Measurements from ENCODE around the gene NOC4L. TPM values are rescaled to one million over a fixed set of nuclear protein-coding genes. Genes with fewer than 3 reads are reported as not detected.

Gene NOC4L
- polyA plus RNA-seq, 1 of the 3 experiments (the other 2 are of a cell fraction), result 12.9 TPM

DNA sequence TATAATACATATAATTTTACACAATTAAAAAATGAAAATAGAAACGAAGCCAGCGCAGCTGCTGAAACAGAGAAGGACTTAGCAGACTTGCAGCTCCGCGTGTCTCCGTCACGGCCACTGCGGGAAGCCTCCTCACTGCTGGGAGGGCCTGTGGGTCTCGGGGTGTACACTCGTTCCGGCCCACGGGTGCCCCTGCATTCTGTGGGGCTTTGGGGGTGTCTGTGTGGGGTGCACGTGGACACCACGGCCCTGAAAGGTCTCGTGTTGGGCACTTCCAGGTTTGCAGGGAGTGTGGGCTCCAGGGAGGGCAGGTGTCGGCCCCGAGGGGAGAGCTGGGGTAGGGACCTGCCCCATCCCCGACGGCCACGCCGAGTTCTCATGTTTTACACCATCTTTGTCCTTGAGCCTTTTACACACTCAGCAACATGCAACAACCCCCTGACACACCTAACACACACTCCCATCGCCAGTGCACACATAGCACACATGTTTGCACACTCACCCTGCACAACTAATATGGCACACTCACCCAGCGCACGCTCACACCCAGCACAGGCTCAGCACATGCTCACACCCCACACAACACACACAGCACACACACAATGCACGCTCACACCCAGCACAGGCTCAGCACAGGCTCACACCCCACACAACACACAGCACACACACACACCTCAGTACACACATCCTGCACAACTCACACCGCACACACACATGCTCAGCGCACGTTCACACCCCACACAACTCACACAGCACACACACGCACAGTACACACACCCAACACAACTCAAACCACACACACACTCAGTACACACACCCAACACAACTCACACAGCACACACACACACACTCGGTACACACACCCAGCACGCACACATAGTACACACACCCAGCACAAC is 36.6 kb downstream of the NOC4L start (continued):
- TF ChIP-seq, protein P1, sequence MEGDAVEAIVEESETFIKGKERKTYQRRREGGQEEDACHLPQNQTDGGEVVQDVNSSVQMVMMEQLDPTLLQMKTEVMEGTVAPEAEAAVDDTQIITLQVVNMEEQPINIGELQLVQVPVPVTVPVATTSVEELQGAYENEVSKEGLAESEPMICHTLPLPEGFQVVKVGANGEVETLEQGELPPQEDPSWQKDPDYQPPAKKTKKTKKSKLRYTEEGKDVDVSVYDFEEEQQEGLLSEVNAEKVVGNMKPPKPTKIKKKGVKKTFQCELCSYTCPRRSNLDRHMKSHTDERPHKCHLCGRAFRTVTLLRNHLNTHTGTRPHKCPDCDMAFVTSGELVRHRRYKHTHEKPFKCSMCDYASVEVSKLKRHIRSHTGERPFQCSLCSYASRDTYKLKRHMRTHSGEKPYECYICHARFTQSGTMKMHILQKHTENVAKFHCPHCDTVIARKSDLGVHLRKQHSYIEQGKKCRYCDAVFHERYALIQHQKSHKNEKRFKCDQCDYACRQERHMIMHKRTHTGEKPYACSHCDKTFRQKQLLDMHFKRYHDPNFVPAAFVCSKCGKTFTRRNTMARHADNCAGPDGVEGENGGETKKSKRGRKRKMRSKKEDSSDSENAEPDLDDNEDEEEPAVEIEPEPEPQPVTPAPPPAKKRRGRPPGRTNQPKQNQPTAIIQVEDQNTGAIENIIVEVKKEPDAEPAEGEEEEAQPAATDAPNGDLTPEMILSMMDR (IDR thresholded peaks at IDR 0.05), result no peak
- TF ChIP-seq FOXJ3 (CRISPR knock-in tag; IDR thresholded peaks at IDR 0.05), result no peak
- no peak for TF ChIP-seq GATA2 (CRISPR knock-in tag; IDR thresholded peaks at IDR 0.05)
- TF ChIP-seq, protein P2, sequence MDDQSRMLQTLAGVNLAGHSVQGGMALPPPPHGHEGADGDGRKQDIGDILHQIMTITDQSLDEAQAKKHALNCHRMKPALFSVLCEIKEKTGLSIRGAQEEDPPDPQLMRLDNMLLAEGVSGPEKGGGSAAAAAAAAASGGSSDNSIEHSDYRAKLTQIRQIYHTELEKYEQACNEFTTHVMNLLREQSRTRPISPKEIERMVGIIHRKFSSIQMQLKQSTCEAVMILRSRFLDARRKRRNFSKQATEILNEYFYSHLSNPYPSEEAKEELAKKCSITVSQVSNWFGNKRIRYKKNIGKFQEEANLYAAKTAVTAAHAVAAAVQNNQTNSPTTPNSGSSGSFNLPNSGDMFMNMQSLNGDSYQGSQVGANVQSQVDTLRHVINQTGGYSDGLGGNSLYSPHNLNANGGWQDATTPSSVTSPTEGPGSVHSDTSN (IDR thresholded peaks at IDR 0.05), result no peak
- no peak for TF ChIP-seq TCF12 (IDR thresholded peaks at IDR 0.05)
- TF ChIP-seq, protein P3, sequence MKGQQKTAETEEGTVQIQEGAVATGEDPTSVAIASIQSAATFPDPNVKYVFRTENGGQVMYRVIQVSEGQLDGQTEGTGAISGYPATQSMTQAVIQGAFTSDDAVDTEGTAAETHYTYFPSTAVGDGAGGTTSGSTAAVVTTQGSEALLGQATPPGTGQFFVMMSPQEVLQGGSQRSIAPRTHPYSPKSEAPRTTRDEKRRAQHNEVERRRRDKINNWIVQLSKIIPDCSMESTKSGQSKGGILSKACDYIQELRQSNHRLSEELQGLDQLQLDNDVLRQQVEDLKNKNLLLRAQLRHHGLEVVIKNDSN (IDR thresholded peaks at IDR 0.05; ENCODE audit: borderline replicate concordance, low read depth), result no peak
- TF ChIP-seq, protein P4, sequence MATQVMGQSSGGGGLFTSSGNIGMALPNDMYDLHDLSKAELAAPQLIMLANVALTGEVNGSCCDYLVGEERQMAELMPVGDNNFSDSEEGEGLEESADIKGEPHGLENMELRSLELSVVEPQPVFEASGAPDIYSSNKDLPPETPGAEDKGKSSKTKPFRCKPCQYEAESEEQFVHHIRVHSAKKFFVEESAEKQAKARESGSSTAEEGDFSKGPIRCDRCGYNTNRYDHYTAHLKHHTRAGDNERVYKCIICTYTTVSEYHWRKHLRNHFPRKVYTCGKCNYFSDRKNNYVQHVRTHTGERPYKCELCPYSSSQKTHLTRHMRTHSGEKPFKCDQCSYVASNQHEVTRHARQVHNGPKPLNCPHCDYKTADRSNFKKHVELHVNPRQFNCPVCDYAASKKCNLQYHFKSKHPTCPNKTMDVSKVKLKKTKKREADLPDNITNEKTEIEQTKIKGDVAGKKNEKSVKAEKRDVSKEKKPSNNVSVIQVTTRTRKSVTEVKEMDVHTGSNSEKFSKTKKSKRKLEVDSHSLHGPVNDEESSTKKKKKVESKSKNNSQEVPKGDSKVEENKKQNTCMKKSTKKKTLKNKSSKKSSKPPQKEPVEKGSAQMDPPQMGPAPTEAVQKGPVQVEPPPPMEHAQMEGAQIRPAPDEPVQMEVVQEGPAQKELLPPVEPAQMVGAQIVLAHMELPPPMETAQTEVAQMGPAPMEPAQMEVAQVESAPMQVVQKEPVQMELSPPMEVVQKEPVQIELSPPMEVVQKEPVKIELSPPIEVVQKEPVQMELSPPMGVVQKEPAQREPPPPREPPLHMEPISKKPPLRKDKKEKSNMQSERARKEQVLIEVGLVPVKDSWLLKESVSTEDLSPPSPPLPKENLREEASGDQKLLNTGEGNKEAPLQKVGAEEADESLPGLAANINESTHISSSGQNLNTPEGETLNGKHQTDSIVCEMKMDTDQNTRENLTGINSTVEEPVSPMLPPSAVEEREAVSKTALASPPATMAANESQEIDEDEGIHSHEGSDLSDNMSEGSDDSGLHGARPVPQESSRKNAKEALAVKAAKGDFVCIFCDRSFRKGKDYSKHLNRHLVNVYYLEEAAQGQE (IDR thresholded peaks at IDR 0.05; ENCODE audit: low read depth, low read length), result no peak
- no peak for TF ChIP-seq SMC3 (IDR thresholded peaks at IDR 0.05; ENCODE audit: low read depth, low read length)
- TF ChIP-seq POLR2AphosphoS5 (IDR thresholded peaks at IDR 0.05; ENCODE audit: low read depth, low read length), result no peak

DNA sequence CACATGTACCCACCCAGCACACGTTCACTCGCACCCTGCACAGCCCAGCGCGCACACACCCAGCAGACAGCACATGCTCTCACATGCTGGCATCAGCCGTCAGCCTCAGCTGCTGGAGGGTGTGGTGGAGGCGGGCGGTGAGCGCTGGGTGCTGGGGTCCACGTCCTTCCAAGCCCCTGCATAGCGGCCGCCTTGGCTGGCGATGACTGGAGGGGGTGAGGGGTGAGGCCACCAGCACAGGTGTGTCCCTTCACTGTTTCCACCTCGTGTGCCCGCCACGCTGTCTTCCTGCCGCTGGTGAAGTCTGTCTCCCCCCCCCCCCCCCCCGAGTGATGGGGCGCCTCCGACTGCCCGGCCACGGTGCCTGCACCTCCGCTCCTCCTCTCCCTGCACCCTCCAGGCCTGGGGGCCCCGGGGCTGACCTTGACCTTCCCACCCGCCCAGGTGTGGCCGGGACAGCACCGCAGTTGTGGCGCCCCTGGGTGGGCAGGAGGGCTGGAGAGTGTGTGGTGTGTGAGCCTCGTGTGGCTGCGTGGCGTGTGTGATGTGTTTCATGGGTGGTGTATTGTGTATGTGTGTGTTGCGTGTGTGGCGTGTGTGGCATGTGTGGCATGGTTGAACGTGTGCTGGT is 37.4 kb downstream of the NOC4L start:
- H3K4me3 ChIP-seq (ENCODE audit: low read depth in 2 of 2, low read length in 1 of 2), result no peak overlapping the region
- H2AFZ ChIP-seq (ENCODE audit: low read depth), result no peak overlapping the region
- no peaks in the 10 kb centered on the region for H3F3A ChIP-seq (replicated peaks; ENCODE audit: insufficient read depth)
- ChIA-PET POLR2A (no interaction called here), CTCF (no interaction called here)
- H3K27me3 ChIP-seq (ENCODE audit: insufficient read depth), result peaks cover 90% of the 10 kb centered on the region
- no peaks in the 10 kb centered on the region for H3K36me3 ChIP-seq (replicated peaks in 1 of 2; ENCODE audit: control insufficient read depth in 1 of 2, insufficient read depth in 2 of 2, low read length in 1 of 2)
- H3K9me3 ChIP-seq, result no peaks in the 10 kb centered on the region
- no peak overlapping the region for H3K9ac ChIP-seq
- no peak for DNase-seq
- H4K20me1 ChIP-seq (ENCODE audit: insufficient read depth), result no peaks in the 10 kb centered on the region
- H3K27ac ChIP-seq (ENCODE audit: low read depth in 2 of 2, low read length in 1 of 2), result no peak overlapping the region
- peaks cover 0 to 2% of the 10 kb centered on the region in 2 experiments; a peak in 1 of 4 replicates for H3K4me1 ChIP-seq (ENCODE audit: control insufficient read depth in 1 of 2, insufficient read depth in 2 of 2, low read depth in 1 of 2, low read length in 1 of 2)
- H3K4me2 ChIP-seq, result no peak overlapping the region
- no peaks in the 10 kb centered on the region for H3K79me2 ChIP-seq (ENCODE audit: insufficient read depth)
- no peaks in the 10 kb centered on the region for H3K9me2 ChIP-seq
- 44% methylated on average over 22 of the region's 33 CpGs for WGBS (ENCODE audit: low lambda C conversion rate)
- TF ChIP-seq, protein P2 (IDR thresholded peaks at IDR 0.05), result no peak
- TF ChIP-seq, protein P3 (IDR thresholded peaks at IDR 0.05; ENCODE audit: borderline replicate concordance, low read depth), result no peak
- TF ChIP-seq, protein P4 (IDR thresholded peaks at IDR 0.05; ENCODE audit: low read depth, low read length), result no peak
- TF ChIP-seq SIN3A (IDR thresholded peaks at IDR 0.05; ENCODE audit: borderline replicate concordance, low read depth, low read length), result no peak
- no peak for TF ChIP-seq TCF12 (IDR thresholded peaks at IDR 0.05)

Measured in SK-N-SH (cell line).